GM18909 (cell line): ENCODE results near the gene MT1F.
"Not testable (repeated sequence)": the region's sequence is repeated elsewhere in the genome, so short reads cannot be mapped to it uniquely, and the experiment has no call there.

Experiments used
- ATAC-seq: cut with Tn5 transposase; IDR thresholded peaks from one replicate; pipeline ENCODE4 v1.9.1; 2021; ENCODE audit warnings: mild to moderate bottlenecking; ENCODE audit not compliant: unreplicated experiment, poor library complexity

MT1F gene

DNA sequence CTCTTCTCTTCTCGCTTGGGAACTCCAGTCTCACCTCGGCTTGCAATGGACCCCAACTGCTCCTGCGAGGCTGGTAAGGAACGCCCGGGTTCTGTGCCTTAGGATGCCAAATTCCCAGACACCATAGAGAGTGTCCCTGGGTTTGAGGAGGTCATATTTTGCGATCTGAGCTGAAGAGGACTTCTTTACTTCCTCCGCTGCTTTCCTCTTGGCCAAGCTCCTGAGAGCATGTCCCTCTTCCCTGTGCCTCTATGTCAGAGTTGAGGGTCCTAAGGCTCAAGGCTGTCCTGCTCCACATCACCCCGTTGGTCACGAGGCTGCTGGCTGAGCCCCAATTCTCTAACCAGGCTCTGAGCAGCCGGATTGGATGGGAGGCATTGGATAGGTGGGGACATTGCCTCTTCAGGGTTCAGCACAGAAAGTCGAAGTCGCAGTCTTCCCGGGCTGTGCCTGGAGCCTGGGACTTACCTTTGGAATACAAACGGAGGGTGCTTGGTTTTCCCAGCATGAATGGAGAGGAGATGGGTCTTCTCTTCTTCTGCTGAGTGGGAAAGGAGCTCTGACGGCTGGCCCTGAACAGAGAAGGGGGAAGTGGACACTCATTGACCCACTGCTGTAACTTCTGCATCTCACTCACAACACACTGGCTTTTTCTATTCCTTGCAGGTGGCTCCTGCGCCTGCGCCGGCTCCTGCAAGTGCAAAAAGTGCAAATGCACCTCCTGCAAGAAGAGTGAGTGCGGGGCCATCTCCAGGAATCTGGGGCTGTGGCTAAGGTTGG, 12.3 kb downstream of the MT1F start:
- ATAC-seq = no peak

DNA sequence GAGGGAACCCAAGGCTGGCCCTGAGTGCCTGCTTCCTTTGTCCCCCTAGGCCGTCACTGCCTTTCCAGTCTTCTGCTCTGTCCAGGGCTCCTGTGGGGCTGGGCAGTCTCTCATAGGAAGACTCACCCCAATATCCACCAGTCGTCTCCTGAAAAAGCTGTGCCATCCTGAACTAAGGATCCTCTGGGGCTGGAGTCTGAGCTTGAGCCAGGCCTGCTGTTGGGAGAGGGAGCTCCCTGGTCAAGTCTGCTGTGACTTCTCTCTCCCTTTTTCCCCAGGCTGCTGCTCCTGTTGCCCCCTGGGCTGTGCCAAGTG, 12.8 kb downstream of the MT1F start:
- no peak for ATAC-seq

DNA sequence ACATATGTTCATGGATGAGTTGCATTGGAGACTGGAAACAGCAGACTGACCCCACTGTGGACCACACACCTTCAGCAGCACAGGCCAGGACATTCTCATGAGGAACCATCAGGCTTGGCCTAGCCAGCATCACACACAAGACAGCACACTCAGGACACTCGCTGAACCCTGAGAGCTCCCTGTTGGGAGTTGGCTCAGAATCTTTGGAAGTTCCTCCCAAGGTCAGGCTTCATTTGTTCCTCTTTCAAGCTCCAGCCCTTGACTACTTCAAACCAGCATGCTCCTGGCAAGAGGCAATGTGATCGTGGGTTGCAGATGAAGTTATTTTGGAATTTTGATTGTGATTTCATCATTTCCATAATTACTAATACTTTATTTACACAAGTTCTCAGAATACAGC, 13.9 kb downstream of the MT1F start:
- ATAC-seq = not testable (repeated sequence)

DNA sequence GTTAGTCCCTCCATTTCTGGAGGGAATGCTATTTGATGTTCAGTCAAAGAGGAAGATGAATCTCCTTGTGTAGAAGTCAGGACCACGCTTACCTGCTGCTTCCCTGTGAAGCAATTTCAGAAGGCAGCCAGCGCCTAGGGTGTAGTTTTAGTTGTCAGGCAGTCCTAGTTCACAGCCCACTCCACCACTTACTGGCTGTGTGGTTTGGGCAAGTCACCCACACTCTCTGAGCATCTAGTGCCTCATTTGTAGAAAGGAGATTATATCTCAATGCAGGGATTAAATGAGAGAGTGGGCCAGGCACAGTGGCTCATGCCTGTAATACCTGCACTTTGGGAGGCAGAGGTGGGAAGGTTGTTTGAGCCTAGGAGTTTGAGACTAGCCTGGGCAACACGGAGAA, 14.4 kb downstream of the MT1F start:
- ATAC-seq = not testable (repeated sequence)

DNA sequence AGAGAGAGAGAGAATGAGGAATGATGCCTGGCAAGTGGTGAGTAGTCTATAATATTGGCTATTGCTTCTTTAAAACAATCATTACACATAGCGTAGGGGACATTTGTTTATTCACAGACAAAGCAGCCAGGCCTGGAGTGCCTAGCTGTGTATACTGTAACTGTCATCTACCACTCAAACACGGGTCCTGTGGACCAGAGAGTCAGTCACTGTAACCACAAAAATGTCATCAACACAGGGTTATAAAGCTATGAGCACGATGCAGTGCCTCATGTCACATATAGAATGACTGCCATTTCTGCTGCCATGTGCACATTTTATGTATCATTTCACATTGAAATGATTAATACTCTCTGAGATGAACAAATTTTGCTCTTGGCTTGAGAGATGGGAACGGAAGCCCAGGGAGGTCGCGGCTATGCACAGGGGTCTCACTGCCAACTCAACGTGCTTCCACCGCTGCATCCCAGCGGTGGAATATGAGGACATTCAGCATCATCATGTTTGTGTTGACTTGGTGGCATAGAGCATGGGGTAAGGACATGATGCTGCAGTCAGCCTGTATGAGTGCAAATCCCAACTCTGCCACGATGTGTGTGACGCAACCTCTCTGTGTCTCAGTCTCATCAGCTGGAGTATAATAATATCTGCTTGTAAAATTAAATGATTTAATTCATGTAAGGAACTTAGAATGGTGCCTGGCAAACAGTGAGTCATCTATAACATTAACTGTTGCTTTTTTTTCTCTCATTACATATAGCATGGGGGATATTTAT, 15.2 kb downstream of the MT1F start:
- no peak for ATAC-seq

DNA sequence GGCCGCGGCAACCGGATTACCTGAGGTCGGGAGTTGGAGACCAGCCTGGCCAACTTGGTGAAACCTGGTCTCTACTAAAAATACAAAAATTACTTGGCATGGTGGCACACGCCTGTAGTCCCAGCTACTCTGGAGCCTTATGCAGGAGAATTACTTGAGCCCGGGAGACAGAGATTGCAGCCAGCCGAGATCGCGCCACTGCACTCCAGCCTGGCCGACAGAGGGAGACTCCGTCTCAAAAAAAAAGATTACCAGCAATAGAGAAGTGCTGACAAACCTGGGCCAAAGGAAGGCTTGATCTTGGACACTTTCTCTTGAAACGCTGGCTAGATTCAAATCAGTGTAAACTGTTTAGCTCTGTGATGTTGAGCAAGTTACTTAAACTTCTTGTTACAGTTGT, 16.2 kb downstream of the MT1F start:
- ATAC-seq = no peak

DNA sequence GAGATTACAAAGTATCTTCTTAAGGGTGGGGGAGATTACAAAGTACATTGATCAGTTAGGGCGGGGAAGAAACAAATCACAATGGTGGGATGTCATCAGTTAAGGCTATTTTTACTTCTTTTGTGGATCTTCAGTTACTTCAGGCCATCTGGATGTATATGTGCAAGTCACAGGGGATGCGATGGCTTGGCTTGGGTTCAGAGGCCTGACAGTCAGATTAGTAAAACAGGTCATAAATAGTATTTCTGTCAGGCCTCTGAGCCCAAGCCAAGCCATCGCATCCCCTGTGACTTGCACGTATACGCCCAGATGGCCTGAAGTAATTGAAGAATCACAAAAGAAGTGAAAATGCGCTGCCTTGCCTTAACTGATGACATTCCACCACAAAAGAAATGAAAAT, 16.8 kb downstream of the MT1F start:
- not testable (repeated sequence) for ATAC-seq

DNA sequence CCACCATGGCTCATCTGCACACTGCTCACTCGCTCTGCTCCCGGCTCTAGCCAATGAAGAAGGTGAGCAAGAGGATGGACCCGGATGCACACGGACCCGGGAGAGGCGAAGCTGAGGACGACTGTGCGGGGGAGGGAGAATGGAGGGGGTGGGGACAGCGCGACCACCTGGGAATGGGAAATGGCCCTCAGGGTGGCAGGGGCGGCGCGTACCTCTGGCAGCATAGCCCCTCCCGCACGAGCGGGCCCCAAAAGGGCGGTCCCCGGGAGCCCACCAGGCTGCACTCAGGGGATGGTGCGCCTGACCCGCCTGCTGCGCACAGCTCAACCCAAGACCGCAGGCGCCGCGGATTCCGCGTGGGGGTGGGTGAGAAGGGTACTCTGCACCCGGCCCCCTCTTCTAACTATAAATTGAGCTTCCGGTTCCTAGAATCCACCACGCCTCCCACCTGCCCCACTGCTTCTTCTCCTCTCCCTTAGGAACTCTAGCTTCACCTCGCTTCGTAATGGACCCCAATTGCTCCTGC, 18.0 kb downstream of the MT1F start:
- no peak for ATAC-seq

DNA sequence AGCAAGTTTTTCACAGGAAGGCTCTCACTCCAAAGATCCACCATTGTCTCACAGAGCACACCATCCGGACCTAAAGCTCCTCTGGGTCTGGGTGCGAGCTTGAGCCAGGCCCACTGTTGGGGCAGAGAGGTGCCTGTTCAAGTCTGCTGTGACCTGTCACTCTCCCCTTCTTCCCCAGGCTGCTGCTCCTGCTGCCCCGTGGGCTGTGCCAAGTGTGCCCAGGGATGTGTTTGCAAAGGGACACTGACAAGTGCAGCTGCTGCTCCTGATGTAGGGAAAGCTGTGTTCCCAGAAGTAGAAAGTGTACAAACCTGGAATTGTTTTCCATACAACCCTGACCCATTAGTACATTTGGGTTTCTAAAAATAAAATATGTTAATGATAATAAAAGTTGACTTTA, 19.7 kb downstream of the MT1F start:
- ATAC-seq = no peak

DNA sequence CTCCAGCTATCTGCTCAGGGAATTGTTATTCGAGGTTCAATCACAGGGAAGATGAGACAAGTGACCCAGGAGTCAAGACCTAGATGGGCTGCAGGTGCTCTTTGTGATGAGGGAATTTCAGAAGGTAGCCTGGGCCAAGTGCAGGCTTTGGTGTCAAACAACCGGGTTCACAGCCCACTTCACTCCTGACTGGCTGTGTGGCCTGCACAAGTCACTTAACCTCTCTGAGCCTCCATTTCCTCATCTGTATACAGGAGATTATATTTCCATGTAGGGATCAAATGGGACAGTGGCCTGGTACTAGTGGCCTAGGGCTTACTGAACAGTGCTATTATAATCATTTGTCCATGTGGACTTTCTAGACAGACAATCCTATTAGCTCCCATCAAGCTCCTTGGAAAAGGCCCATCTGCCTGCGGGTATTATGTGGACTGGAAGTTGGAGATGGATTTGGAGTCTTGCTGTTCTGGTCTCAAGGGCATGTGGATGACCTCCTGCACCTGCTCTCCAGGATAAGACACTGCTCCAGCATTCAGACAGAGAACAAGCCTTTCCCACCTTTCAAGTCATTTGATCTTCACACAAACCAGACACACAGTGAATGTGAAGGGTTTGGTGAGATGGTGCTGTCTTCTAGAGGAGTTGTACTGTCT, 21.4 kb downstream of the MT1F start:
- no peak for ATAC-seq

DNA sequence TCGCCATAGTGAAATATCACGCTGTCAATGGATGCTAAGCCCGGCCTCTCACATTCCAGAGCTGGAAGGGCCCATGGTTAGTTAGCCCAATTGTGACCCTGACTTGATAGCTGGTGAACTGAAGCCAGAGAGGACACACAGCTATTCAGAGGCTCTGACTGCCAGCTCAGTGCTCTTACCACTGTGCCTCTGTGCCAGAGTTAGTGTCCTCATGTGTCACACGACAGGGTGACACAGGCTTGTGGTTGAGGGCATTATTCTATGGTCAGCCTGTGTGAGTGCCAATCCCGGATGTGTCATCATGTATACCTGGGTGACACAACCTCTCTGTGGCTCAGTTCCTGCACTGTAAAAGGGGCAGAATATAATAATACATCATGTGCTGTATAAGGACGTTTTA, 22.1 kb downstream of the MT1F start:
- no peak for ATAC-seq

DNA sequence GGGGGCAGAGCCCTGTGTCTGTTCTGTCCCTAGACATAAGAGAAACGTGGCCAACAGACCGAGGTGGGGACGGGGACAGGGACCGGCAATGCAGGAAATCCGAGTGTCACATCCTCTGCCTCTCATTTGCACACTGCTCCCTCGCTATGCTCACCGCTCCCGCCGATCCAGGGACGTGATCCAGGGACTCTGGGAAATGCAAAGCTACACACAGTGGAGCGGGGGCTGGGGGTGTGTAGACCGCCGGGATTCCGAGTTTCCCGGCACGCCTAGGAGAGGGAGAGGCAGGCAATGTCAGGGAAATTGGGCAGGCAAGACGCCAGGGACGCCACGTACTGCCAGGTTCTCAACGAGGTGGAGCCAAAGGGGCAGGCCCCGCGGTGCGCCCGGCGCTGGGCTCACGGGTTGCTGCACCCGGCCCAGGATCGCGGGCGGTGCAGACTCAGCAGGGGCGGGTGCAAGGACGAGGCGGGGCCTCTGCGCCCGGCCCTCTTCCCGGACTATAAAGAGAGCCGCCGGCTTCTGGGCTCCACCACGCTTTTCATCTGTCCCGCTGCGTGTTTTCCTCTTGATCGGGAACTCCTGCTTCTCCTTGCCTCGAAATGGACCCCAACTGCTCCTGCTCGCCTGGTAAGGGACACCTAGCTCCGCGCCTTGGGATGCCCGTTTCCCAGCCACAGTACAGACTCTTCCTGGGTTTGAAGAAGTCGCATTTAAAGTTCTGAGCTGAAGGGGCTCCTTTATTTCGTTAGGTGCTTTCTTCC, 24.4 kb downstream of the MT1F start, which contains the start of gene MT1X:
TSS of gene MT1X (plus strand) at position 532 of the 764 bp plus-strand sequence. CDS start at position 603, 71 bp downstream.
- ATAC-seq = peak; percentile 98

DNA sequence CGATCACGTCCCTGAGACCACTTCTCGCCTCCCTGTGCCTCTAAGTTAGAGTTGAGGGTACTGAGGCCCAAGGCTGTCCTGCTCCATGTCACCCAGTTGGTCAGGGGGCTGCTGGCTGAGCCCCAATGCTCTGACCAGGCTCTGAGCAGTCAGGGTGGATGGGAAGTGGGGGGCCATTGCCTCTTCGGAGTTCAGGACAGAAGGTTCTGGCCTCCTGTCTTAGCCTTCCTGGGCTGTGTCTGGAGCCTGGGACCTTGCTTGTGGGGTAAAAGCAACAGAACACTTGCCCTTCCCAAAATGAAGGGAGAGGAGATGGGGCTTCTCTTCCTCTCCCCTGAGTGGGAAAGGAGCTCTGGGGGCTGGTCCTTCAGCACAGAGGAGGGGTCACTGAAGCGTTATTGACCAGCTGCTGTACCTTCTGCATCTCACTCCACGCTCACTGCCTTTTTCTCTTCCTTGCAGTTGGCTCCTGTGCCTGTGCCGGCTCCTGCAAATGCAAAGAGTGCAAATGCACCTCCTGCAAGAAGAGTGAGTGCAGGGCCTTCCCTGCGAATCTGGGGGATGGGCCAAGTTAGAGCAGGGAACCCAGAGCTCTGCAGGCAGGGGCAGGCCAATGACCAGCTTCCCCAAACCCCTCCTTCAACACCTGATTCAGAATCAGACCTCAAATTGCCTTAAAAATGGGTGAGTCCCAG, 25.1 kb downstream of the MT1F start:
- ATAC-seq = peak; percentile 17

DNA sequence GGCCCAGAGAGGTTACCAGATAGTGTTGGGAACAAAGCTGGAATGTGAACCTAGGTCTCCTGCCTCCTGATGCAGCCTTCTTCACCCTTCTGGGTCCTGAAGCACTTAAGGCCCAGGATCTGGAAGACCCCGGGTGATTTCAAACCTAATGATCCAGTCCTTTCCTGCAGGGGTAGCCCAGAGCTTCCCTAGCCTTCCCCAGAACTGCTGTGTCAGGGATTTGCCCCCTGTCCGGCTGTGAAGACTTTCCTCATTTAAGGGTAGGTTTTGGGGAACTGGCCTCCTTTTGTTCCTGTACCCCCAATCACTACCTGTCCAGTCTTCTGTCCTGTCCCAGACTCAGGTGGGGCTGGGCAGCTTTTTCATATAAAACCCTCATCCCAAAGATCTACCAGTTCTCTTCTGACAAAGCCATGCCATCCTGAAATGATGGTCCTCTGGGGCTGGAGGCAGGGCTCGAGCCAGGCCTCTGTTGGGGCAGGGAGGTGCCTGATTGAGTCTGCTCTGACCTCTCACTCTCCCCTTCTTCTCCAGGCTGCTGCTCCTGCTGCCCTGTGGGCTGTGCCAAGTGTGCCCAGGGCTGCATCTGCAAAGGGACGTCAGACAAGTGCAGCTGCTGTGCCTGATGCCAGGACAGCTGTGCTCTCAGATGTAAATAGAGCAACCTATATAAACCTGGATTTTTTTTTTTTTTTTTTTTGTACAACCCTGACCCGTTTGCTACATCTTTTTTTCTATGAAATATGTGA, 25.8 kb downstream of the MT1F start:
- ATAC-seq = no peak

DNA sequence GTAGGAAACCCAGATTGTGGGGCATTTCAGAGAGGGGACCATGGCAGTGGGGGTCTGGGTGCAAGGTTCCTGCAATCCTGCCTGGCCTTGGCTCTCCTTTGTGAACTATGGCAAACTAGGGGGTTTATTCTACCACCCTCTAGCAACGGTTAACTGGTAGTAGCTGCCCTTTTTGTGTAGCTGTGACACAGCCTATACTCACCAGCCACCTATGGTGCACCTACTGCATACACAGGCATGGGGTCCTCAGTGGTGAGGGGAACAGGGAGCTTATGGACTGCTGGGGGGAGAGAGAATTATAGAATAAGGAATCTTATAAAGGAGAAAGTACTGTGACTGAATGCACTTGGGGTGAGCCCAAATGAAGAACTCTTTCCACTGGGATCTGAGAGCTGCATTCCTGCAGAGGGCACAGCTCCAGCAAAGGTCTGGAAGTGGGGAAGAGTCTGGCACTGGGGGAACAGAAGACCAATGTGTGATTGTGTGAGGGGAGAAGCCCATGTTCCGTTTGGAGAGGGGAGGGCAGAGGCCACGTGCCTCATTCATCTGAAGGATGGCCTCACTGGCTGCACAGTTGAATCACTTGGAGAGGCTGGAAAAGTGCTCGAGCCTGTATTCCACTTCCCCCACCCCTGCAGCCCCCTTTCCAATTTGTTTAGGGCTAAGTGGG, 26.6 kb downstream of the MT1F start:
- ATAC-seq = no peak

DNA sequence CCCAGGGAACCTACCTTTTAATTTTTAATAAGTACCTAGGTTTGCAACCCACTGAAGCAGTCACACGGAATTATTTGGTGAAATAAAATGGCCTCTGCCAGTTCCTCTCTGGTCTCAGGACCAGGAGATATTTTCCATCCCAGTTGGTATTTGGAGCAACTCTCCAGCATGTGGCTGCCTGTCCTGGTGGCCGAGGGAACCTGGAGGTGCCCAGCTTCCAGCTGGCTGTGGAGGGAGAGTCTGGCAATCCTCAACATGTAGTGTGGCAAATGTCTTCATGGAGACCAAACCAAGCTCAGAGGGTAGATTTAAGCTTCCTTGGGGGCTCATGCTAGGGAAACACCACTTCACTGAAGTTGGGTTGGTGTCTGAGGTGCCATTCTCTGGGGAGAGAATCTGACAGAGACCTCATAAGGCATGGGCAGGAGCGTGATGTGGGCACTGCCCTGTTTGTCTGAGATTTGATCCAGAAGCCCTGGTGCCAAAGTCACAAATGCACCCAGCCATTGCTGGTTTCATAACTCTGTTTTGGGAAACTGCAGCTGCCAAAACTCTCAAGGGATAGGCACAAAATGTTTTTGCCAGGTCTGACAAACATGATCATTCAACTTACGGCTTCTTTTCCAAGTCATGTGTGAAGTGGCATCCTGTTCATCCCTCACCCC, 27.3 kb downstream of the MT1F start:
- no peak for ATAC-seq

DNA sequence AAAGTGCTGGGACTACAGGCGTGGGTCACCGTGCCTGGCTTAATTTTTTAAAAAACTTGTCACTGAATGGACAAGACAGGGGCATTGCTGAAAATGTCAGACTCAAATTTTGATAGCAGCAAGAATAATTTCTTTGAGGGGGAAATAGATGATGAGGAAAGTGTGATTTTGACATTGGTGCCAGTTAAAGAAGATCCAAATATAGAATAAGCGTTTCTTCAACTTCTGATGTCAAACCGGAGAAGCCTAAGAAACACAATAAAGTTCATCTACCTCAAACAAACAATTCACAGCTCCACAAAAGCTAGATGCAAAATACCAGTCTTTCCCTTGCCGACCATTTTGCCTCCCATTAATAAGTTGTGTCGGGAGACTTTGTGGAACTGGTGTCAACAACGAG, 29.0 kb downstream of the MT1F start:
- ATAC-seq = no peak

DNA sequence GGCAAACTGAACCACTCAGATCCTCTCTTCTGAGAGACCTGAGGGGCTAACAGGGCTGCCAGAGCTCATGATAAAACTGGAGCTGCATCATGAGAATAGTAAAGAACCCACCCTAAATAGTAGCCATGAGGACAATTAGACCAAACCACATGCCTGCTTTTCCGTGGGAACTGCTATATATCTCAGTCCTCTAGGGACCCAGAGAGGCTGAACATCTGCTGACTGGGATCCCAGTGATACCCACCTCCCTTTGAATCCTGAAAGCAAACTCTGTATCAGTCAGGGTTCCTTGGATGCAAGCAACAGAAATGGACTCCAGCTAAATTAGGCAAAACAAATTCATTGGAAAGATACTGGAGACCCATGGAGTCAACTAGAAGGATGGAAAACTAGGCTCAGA, 31.0 kb downstream of the MT1F start:
- ATAC-seq = no peak
